ENCODE results near the gene PLCH1.

The PLCH1 gene

GRCh38 chr3:155554777-155555451, 190.0 kb downstream of the PLCH1 start:
- H3K4me1 ChIP-seq (ENCODE audit: control insufficient read depth, low read depth, low read length) = no peaks in the 10 kb centered on the region
- no peak overlapping the region for H3K27ac ChIP-seq (ENCODE audit: low read length)

GRCh38 chr3:155553780-155554179, 191.1 kb downstream of the PLCH1 start:
- Histone ChIP-seq H3K9ac (ENCODE audit: low read length) (no peak overlapping the region), H3K27me3 (ENCODE audit: control insufficient read depth, insufficient read depth, low read length) (no peaks in the 10 kb centered on the region), H3K4me1 (ENCODE audit: control insufficient read depth, low read depth, low read length) (no peaks in the 10 kb centered on the region), H3K4me3 (ENCODE audit: low read length) (no peak overlapping the region), H3K36me3 (ENCODE audit: control insufficient read depth, low read depth, low read length) (no peaks in the 10 kb centered on the region), H3K27ac (ENCODE audit: low read length) (no peak overlapping the region), H3K9me3 (ENCODE audit: control insufficient read depth, low read depth, low read length) (no peaks in the 10 kb centered on the region)

More at GRCh38 chr3:155554777-155555451, 190.0 kb downstream of the PLCH1 start:
- Histone ChIP-seq H3K27me3 (ENCODE audit: control insufficient read depth, insufficient read depth, low read length) (no peaks in the 10 kb centered on the region), H3K36me3 (ENCODE audit: control insufficient read depth, low read depth, low read length) (no peaks in the 10 kb centered on the region), H3K9ac (ENCODE audit: low read length) (no peak overlapping the region), H3K9me3 (ENCODE audit: control insufficient read depth, low read depth, low read length) (no peaks in the 10 kb centered on the region), H3K4me3 (ENCODE audit: low read length) (no peak overlapping the region)

- H3K4me1 ChIP-seq (ENCODE audit: control insufficient read depth, low read depth, low read length) = no peaks in the 10 kb centered on the region
- H3K27me3 ChIP-seq (ENCODE audit: control insufficient read depth, insufficient read depth, low read length) = no peaks in the 10 kb centered on the region
- no peak overlapping the region for H3K27ac ChIP-seq (ENCODE audit: low read length)
- H3K9ac ChIP-seq (ENCODE audit: low read length) = no peak overlapping the region
- no peaks in the 10 kb centered on the region for H3K36me3 ChIP-seq (ENCODE audit: control insufficient read depth, low read depth, low read length)
- no peaks in the 10 kb centered on the region for H3K9me3 ChIP-seq (ENCODE audit: control insufficient read depth, low read depth, low read length)
- no peak overlapping the region for H3K4me3 ChIP-seq (ENCODE audit: low read length)
Observed at GRCh38 chr3:155553326-155553725, 191.5 kb downstream of the PLCH1 start.

- no peak overlapping the region for H3K9ac ChIP-seq (ENCODE audit: low read length)
- H3K9me3 ChIP-seq (ENCODE audit: control insufficient read depth, low read depth, low read length) = no peaks in the 10 kb centered on the region
- H3K36me3 ChIP-seq (ENCODE audit: control insufficient read depth, low read depth, low read length) = no peaks in the 10 kb centered on the region
- H3K4me3 ChIP-seq (ENCODE audit: low read length) = no peak overlapping the region
- H3K27ac ChIP-seq (ENCODE audit: low read length) = no peak overlapping the region
- no peaks in the 10 kb centered on the region for H3K27me3 ChIP-seq (ENCODE audit: control insufficient read depth, insufficient read depth, low read length)
- H3K4me1 ChIP-seq (ENCODE audit: control insufficient read depth, low read depth, low read length) = no peaks in the 10 kb centered on the region
Observed at GRCh38 chr3:155550391-155550790, 194.5 kb downstream of the PLCH1 start.

GRCh38 chr3:155549087-155549486, 195.8 kb downstream of the PLCH1 start:
- Histone ChIP-seq H3K36me3 (ENCODE audit: control insufficient read depth, low read depth, low read length) (no peaks in the 10 kb centered on the region), H3K9me3 (ENCODE audit: control insufficient read depth, low read depth, low read length) (no peaks in the 10 kb centered on the region), H3K27me3 (ENCODE audit: control insufficient read depth, insufficient read depth, low read length) (no peaks in the 10 kb centered on the region), H3K4me3 (ENCODE audit: low read length) (no peak overlapping the region), H3K9ac (ENCODE audit: low read length) (no peak overlapping the region), H3K27ac (ENCODE audit: low read length) (no peak overlapping the region), H3K4me1 (ENCODE audit: control insufficient read depth, low read depth, low read length) (no peaks in the 10 kb centered on the region)

- Histone ChIP-seq H3K36me3 (ENCODE audit: control insufficient read depth, low read depth, low read length) (no peaks in the 10 kb centered on the region), H3K4me3 (ENCODE audit: low read length) (no peak overlapping the region), H3K9ac (ENCODE audit: low read length) (no peak overlapping the region), H3K9me3 (ENCODE audit: control insufficient read depth, low read depth, low read length) (no peaks in the 10 kb centered on the region), H3K27ac (ENCODE audit: low read length) (no peak overlapping the region), H3K27me3 (ENCODE audit: control insufficient read depth, insufficient read depth, low read length) (no peaks in the 10 kb centered on the region), H3K4me1 (ENCODE audit: control insufficient read depth, low read depth, low read length) (no peaks in the 10 kb centered on the region)
Observed at GRCh38 chr3:155548195-155548594, 196.7 kb downstream of the PLCH1 start.

GRCh38 chr3:155535098-155535497, 209.8 kb downstream of the PLCH1 start:
- Histone ChIP-seq H3K4me3 (ENCODE audit: low read length) (no peak overlapping the region), H3K9me3 (ENCODE audit: control insufficient read depth, low read depth, low read length) (no peaks in the 10 kb centered on the region), H3K9ac (ENCODE audit: low read length) (no peak overlapping the region), H3K27ac (ENCODE audit: low read length) (no peak overlapping the region), H3K4me1 (ENCODE audit: control insufficient read depth, low read depth, low read length) (no peaks in the 10 kb centered on the region), H3K27me3 (ENCODE audit: control insufficient read depth, insufficient read depth, low read length) (no peaks in the 10 kb centered on the region), H3K36me3 (ENCODE audit: control insufficient read depth, low read depth, low read length) (no peaks in the 10 kb centered on the region)

- Histone ChIP-seq H3K36me3 (ENCODE audit: control insufficient read depth, low read depth, low read length) (no peaks in the 10 kb centered on the region), H3K27me3 (ENCODE audit: control insufficient read depth, insufficient read depth, low read length) (no peaks in the 10 kb centered on the region), H3K4me1 (ENCODE audit: control insufficient read depth, low read depth, low read length) (peaks cover 9% of the 10 kb centered on the region), H3K27ac (ENCODE audit: low read length) (no peak overlapping the region), H3K9ac (ENCODE audit: low read length) (no peak overlapping the region), H3K9me3 (ENCODE audit: control insufficient read depth, low read depth, low read length) (no peaks in the 10 kb centered on the region), H3K4me3 (ENCODE audit: low read length) (no peak overlapping the region)
Observed at GRCh38 chr3:155528579-155528978, 216.3 kb downstream of the PLCH1 start.

GRCh38 chr3:155525324-155525833, 219.5 kb downstream of the PLCH1 start:
- peaks cover 9% of the 10 kb centered on the region for H3K4me1 ChIP-seq (ENCODE audit: control insufficient read depth, low read depth, low read length)
- H3K36me3 ChIP-seq (ENCODE audit: control insufficient read depth, low read depth, low read length) = no peaks in the 10 kb centered on the region
- no peak overlapping the region for H3K4me3 ChIP-seq (ENCODE audit: low read length)
- H3K27ac ChIP-seq (ENCODE audit: low read length) = no peak overlapping the region
- no peaks in the 10 kb centered on the region for H3K9me3 ChIP-seq (ENCODE audit: control insufficient read depth, low read depth, low read length)
- H3K27me3 ChIP-seq (ENCODE audit: control insufficient read depth, insufficient read depth, low read length) = no peaks in the 10 kb centered on the region
- H3K9ac ChIP-seq (ENCODE audit: low read length) = no peak overlapping the region

- Histone ChIP-seq H3K36me3 (ENCODE audit: control insufficient read depth, low read depth, low read length) (no peaks in the 10 kb centered on the region), H3K4me3 (ENCODE audit: low read length) (no peak overlapping the region)
Observed at GRCh38 chr3:155520463-155520862, 224.4 kb downstream of the PLCH1 start.

GRCh38 chr3:155519078-155519477, 225.8 kb downstream of the PLCH1 start:
- Histone ChIP-seq H3K9me3 (ENCODE audit: control insufficient read depth, low read depth, low read length) (no peaks in the 10 kb centered on the region), H3K27me3 (ENCODE audit: control insufficient read depth, insufficient read depth, low read length) (no peaks in the 10 kb centered on the region), H3K4me3 (ENCODE audit: low read length) (no peak overlapping the region), H3K9ac (ENCODE audit: low read length) (no peak overlapping the region), H3K27ac (ENCODE audit: low read length) (no peak overlapping the region), H3K36me3 (ENCODE audit: control insufficient read depth, low read depth, low read length) (peaks cover 4% of the 10 kb centered on the region), H3K4me1 (ENCODE audit: control insufficient read depth, low read depth, low read length) (no peaks in the 10 kb centered on the region)

More at GRCh38 chr3:155520463-155520862, 224.4 kb downstream of the PLCH1 start:
- no peak overlapping the region for H3K27ac ChIP-seq (ENCODE audit: low read length)
- H3K9ac ChIP-seq (ENCODE audit: low read length) = no peak overlapping the region
- no peaks in the 10 kb centered on the region for H3K9me3 ChIP-seq (ENCODE audit: control insufficient read depth, low read depth, low read length)
- H3K4me1 ChIP-seq (ENCODE audit: control insufficient read depth, low read depth, low read length) = no peaks in the 10 kb centered on the region
- no peaks in the 10 kb centered on the region for H3K27me3 ChIP-seq (ENCODE audit: control insufficient read depth, insufficient read depth, low read length)

- Histone ChIP-seq H3K27me3 (ENCODE audit: control insufficient read depth, insufficient read depth, low read length) (no peaks in the 10 kb centered on the region), H3K36me3 (ENCODE audit: control insufficient read depth, low read depth, low read length) (peaks cover 4% of the 10 kb centered on the region), H3K4me1 (ENCODE audit: control insufficient read depth, low read depth, low read length) (no peaks in the 10 kb centered on the region), H3K4me3 (ENCODE audit: low read length) (no peak overlapping the region), H3K9ac (ENCODE audit: low read length) (no peak overlapping the region), H3K9me3 (ENCODE audit: control insufficient read depth, low read depth, low read length) (no peaks in the 10 kb centered on the region), H3K27ac (ENCODE audit: low read length) (no peak overlapping the region)
Observed at GRCh38 chr3:155517903-155518302, 227.0 kb downstream of the PLCH1 start.

All from iPS-18a (cell line).